HepG2 (cell line): ENCODE data around the gene GOSR1.
"Not testable (repeated sequence)": the region's sequence is repeated elsewhere in the genome, so short reads cannot be mapped to it uniquely, and the experiment has no call there.

Experiments used
- TOPORS ChIP-seq: sonication (generic); formaldehyde crosslinking; IDR thresholded peaks from 2 replicates; pipeline ENCODE4 v1.8.0; 2023; ENCODE audit warnings: mild to moderate bottlenecking, missing genetic modification reagents
- TF ChIP-seq, protein P1 (sequence below): sonication (generic); formaldehyde crosslinking; conservative IDR thresholded peaks from 2 replicates; pipeline ENCODE4 v1.4.0; 2020; ENCODE audit warnings: missing genetic modification reagents
- TF ChIP-seq, protein P2 (sequence below): sonication (generic); formaldehyde crosslinking; IDR thresholded peaks from 2 replicates; pipeline ENCODE4 v1.5.0; 2020; ENCODE audit warnings: mild to moderate bottlenecking, missing genetic modification reagents, moderate library complexity

DNA sequence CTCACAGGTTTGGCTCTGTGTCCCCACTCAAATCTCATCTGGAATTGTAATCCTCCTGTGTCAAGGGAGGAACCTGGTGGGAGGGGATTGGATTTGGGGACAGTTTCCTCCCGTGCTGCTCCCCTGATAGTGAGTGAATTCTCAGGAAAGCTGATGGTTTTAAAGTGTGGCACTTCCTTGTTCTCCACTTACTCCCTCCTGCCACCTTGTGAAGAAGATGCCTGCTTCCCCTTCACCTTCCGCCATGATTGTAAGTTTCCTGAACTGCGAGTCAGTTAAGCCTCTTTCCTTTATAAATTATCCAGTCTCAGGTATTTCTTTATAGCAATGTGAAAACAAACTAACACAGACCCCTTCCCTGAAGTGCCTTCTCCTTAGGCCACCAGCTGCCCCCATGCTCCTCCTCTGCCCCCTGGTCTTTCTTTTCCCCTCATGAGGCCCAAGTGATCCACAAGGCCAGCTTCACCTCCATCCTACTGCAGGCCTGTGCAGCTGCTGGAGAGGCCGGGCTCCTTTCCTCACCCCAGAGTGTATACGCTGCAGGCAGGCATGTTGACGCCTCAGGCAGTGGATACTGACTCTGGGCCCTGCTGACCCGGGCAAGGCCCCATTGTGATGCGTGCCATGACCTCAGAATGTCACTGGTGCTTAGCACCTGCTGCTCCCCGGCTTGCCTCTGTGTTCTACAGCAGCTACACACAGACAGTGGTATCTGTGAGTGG is 74.2 kb downstream of the GOSR1 start:
- TF ChIP-seq, protein P1, sequence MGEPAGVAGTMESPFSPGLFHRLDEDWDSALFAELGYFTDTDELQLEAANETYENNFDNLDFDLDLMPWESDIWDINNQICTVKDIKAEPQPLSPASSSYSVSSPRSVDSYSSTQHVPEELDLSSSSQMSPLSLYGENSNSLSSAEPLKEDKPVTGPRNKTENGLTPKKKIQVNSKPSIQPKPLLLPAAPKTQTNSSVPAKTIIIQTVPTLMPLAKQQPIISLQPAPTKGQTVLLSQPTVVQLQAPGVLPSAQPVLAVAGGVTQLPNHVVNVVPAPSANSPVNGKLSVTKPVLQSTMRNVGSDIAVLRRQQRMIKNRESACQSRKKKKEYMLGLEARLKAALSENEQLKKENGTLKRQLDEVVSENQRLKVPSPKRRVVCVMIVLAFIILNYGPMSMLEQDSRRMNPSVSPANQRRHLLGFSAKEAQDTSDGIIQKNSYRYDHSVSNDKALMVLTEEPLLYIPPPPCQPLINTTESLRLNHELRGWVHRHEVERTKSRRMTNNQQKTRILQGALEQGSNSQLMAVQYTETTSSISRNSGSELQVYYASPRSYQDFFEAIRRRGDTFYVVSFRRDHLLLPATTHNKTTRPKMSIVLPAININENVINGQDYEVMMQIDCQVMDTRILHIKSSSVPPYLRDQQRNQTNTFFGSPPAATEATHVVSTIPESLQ (CRISPR knock-in tag) = not testable (repeated sequence)
- not testable (repeated sequence) for TF ChIP-seq TOPORS
- TF ChIP-seq, protein P2, sequence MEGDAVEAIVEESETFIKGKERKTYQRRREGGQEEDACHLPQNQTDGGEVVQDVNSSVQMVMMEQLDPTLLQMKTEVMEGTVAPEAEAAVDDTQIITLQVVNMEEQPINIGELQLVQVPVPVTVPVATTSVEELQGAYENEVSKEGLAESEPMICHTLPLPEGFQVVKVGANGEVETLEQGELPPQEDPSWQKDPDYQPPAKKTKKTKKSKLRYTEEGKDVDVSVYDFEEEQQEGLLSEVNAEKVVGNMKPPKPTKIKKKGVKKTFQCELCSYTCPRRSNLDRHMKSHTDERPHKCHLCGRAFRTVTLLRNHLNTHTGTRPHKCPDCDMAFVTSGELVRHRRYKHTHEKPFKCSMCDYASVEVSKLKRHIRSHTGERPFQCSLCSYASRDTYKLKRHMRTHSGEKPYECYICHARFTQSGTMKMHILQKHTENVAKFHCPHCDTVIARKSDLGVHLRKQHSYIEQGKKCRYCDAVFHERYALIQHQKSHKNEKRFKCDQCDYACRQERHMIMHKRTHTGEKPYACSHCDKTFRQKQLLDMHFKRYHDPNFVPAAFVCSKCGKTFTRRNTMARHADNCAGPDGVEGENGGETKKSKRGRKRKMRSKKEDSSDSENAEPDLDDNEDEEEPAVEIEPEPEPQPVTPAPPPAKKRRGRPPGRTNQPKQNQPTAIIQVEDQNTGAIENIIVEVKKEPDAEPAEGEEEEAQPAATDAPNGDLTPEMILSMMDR = not testable (repeated sequence)
